C4-2B (cell line): ENCODE measurements around the gene NAV2.

Experiments
- ZFX ChIP-seq: fragments of 450-650 bp; IDR thresholded peaks from 2 replicates; pipeline ENCODE4 v1.6.1; 2017
- TF ChIP-seq, protein P1 (sequence below): fragments of 450-650 bp; conservative IDR thresholded peaks from 2 replicates; pipeline ENCODE4 v1.5.1; 2017; ENCODE audit warnings: mild to moderate bottlenecking

DNA sequence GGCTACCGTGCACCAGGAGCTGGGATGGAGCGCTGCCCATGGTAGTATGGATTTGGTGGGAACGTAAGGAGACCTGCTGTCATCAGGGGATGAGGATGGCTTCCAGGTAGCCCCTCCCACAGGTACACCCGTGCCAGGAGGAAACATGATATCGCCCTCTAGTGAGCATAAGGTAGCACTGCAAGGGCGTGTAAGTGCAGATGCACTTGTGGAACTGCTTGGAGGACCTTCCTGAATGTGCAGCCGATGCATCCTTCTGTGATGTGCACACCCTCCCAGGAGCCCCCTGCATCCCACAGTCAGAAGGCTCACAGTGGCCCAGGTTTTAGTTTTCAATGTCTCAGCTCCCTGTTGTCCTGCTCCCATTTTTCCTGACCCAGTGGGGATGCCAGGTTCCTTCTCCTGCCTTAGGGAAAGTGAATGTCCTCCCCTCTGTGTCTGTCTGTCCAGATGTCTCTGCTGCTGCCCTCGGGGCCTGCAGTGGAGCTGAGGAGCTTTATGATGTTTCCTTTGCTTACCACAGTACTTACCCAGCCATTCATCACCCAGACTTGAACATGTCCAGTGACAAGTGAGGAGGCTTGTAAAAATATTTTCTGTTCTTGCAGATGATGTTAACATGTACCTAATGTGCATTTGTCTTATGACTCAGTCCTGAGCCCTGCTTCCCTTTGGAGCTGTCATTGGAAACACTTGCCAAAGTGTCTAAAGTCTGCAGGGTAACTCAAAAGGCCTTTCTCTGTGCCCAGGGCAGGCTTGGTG, 398.5 kb downstream of the NAV2 start:
- TF ChIP-seq, protein P1, sequence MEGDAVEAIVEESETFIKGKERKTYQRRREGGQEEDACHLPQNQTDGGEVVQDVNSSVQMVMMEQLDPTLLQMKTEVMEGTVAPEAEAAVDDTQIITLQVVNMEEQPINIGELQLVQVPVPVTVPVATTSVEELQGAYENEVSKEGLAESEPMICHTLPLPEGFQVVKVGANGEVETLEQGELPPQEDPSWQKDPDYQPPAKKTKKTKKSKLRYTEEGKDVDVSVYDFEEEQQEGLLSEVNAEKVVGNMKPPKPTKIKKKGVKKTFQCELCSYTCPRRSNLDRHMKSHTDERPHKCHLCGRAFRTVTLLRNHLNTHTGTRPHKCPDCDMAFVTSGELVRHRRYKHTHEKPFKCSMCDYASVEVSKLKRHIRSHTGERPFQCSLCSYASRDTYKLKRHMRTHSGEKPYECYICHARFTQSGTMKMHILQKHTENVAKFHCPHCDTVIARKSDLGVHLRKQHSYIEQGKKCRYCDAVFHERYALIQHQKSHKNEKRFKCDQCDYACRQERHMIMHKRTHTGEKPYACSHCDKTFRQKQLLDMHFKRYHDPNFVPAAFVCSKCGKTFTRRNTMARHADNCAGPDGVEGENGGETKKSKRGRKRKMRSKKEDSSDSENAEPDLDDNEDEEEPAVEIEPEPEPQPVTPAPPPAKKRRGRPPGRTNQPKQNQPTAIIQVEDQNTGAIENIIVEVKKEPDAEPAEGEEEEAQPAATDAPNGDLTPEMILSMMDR, result peak; percentile 94
- no peak for TF ChIP-seq ZFX
